ENCODE results near the gene VSIG10L. TPM values are rescaled to one million over a fixed set of nuclear protein-coding genes. Genes with fewer than 3 reads are reported as not detected.

The VSIG10L gene
- polyA plus RNA-seq, 1 experiment, result 1.5 TPM

DNA sequence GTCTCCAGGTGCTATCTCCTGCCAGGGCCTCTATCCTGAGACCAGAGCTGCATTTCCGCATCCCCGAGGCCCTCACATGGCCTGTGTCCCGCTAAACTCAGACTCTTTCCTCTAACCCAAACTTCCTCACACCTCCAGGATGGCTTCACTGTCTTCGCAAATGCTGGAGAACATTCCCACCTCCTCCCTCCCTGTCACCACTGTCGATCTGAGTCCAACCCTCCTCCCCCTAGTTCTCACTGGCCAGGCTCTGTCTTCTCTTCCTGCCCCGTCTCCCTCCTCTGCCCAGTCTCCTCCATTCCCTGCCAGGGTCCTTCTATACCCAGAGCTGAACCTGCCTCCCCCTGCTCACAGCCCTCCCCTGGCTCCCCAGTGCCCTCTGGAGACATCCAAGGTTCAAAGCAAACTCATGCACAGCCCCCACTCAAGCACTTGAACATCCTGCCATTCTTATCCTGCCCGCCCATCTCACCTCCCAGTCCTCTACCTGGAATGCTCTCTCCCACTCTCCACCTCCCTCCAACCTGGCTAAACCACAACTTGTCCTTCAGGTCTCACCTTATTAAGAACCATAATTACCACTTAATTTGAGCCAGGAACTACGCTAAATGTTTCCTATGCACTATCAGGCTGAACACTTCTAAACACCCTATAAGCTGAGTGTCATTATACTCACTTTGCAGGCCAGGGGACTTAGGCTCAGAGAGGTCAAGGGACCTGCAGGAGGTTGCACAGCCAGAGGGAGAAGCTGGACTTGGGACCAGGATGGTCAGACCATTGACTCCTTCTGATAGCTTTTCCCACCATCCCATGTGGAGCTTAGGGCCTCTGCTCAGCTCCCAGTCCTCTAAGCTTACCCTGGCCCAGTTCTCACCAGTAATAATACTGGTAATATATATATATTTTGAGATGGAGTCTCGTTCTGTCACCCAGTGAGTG lies 961 bp upstream of the VSIG10L start:
- ChIA-PET CTCF (interaction anchor here (0.5 to 1.4 kb wide), 5 partner anchors 8 to 315 kb away, joined by 3 to 7 read pairs (median 3); no protein-coding TSS in a partner anchor), POLR2A (no interaction called here)
- Histone ChIP-seq H3K27me3 (ENCODE audit: control insufficient read depth, insufficient read depth, low read length) (no peaks in the 10 kb centered on the region), H3K4me3 (ENCODE audit: low read depth, low read length) (no peak overlapping the region), H3K36me3 (ENCODE audit: control insufficient read depth, insufficient read depth, low read length) (peaks cover 14% of the 10 kb centered on the region)
- no peak for TF ChIP-seq CTCF (IDR thresholded peaks at IDR 0.05; ENCODE audit: insufficient read depth, low read depth, low read length)
- DNase-seq (ENCODE audit: low read depth), result no peak

GRCh38 chr19:51341066-51341465 lies 873 bp downstream of the VSIG10L start:
- CTCF ChIA-PET, result interaction anchor here (0.9 to 1.4 kb wide), 7 partner anchors 10 to 316 kb away, joined by 3 to 7 read pairs (median 3); partner anchors contain the start of gene ETFB
- DNase-seq (ENCODE audit: low read depth), result no peak
- Histone ChIP-seq H3K4me3 (ENCODE audit: low read depth, low read length) (no peak overlapping the region), H3K27me3 (ENCODE audit: control insufficient read depth, insufficient read depth, low read length) (no peaks in the 10 kb centered on the region), H3K36me3 (ENCODE audit: control insufficient read depth, insufficient read depth, low read length) (peaks cover 6% of the 10 kb centered on the region)
- TF ChIP-seq CTCF (IDR thresholded peaks at IDR 0.05; ENCODE audit: insufficient read depth, low read depth, low read length), result no peak
- POLR2A ChIA-PET, result no interaction called here

GRCh38 chr19:51339687-51340656 lies 2.0 kb downstream of the VSIG10L start:
- Histone ChIP-seq H3K27me3 (ENCODE audit: control insufficient read depth, insufficient read depth, low read length) (no peaks in the 10 kb centered on the region), H3K36me3 (ENCODE audit: control insufficient read depth, insufficient read depth, low read length) (no peaks in the 10 kb centered on the region; the same call in 1 of the 2 replicates), H3K4me3 (ENCODE audit: low read depth, low read length) (peak overlapping the region; percentile 65)
- POLR2A ChIA-PET, result interaction anchor here (0.6 kb wide), 5 partner anchors 19 to 349 kb away, joined by 3 to 12 read pairs (median 4); partner anchors contain the start of gene ETFB
- DNase-seq (ENCODE audit: low read depth), result peak; percentile 78
- CTCF ChIA-PET, result interaction anchor here (0.6 to 1.7 kb wide), 13 partner anchors 20 to 317 kb away, joined by 3 to 6 read pairs (median 3); partner anchors contain the start of genes CLDND2 and ETFB
- no peak for TF ChIP-seq CTCF (IDR thresholded peaks at IDR 0.05; ENCODE audit: insufficient read depth, low read depth, low read length)

DNA sequence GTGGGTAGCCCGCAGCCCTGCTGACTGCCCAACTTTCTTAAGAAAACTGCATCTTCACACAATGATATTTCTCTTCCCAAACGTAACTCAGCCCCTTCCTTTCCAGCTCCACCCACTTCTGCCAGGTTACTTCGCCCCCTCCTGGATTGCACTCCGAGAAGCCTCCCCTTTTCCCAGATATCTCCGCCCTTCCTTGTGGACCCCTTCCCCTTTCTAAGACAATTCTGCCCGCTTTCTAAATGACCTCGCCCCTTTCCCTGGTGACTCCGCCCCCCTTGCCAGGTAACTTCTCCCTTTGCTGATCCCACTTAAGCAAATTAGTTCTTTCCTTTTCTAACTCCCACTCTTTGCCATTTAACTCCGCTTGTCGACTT lies 2.6 kb downstream of the VSIG10L start:
- peak overlapping the region; percentile 65 for H3K4me3 ChIP-seq (ENCODE audit: low read depth, low read length)
- POLR2A ChIA-PET, result interaction anchor here (0.6 kb wide), 5 partner anchors 20 to 350 kb away, joined by 3 to 12 read pairs (median 4); partner anchors contain the start of gene ETFB

More for the DNA sequence above, 2.6 kb downstream of the VSIG10L start:
- no peak for DNase-seq (ENCODE audit: low read depth)
- no peak for TF ChIP-seq CTCF (IDR thresholded peaks at IDR 0.05; ENCODE audit: insufficient read depth, low read depth, low read length)
- no peaks in the 10 kb centered on the region for H3K27me3 ChIP-seq (ENCODE audit: control insufficient read depth, insufficient read depth, low read length)
- CTCF ChIA-PET, result interaction anchor here (0.6 to 1.7 kb wide), 8 partner anchors 26 to 176 kb away, joined by 3 to 6 read pairs (median 4); partner anchors contain the start of gene CLDND2
- no peaks in the 10 kb centered on the region for H3K36me3 ChIP-seq (ENCODE audit: control insufficient read depth, insufficient read depth, low read length)
